A673 (cell line): ENCODE measurements around the gene DAPK2. TPM values are rescaled to one million over a fixed set of nuclear protein-coding genes. Genes with fewer than 3 reads are reported as not detected.

Experiments used
- BruUV-seq: library from RNA; stranded (reverse); fragments of 400-500 nt; replicated peaks from 2 replicates; lab custom pipeline; 2021; lab: Mats Ljungman, UMichigan
- CTCF ChIA-PET: fragments of 300-600 bp; sonication (Branson Sonifier 250); formaldehyde crosslinking; loops from one replicate; lab custom pipeline; 2022; ENCODE audit warnings: antibody characterized with exemption; lab: Charles Lee
- POLR2A ChIA-PET: fragments of 300-600 bp; sonication (Branson Sonifier 250); formaldehyde crosslinking; loops from one replicate; lab custom pipeline; 2022; ENCODE audit warnings: antibody characterized with exemption; ENCODE audit not compliant: low non-redundant PET; lab: Charles Lee
- DNase-seq: peaks from one replicate; pipeline ENCODE4 v3.0.0-alpha.2; 2015; ENCODE audit warnings: low spot score
- H3K27ac ChIP-seq: fragments of 200-600 bp; sonication (generic); 2 replicates; pipeline ENCODE4 v1.5.1; 2016; ENCODE audit warnings: mixed run types, low read depth, mild to moderate bottlenecking, mixed read lengths, antibody characterized with exemption, low read length; ENCODE audit not compliant: poor library complexity, severe bottlenecking
- H3K27me3 ChIP-seq: fragments of 200-600 bp; sonication (generic); replicated peaks from 2 replicates; pipeline ENCODE4 v1.6.1; 2017; ENCODE audit warnings: mixed run types, low read depth, mild to moderate bottlenecking, mixed read lengths, antibody characterized with exemption, low read length; ENCODE audit not compliant: insufficient read depth, poor library complexity
- H3K36me3 ChIP-seq: fragments of 200-600 bp; sonication (generic); 2 replicates; pipeline ENCODE4 v1.6.1; 2016; ENCODE audit warnings: mixed run types, mild to moderate bottlenecking, mixed read lengths, antibody characterized with exemption, low read length; ENCODE audit not compliant: insufficient read depth, poor library complexity, severe bottlenecking
- H3K4me1 ChIP-seq: fragments of 200-600 bp; sonication (generic); 2 replicates; pipeline ENCODE4 v1.6.1; 2017; ENCODE audit warnings: mixed run types, mild to moderate bottlenecking, mixed read lengths, antibody characterized with exemption, low read length; ENCODE audit not compliant: insufficient read depth, poor library complexity, severe bottlenecking
- H3K4me3 ChIP-seq: fragments of 200-600 bp; sonication (generic); 2 replicates; pipeline ENCODE4 v1.5.1; 2016; ENCODE audit warnings: low read depth, mixed run types, mild to moderate bottlenecking, mixed read lengths, low read length; ENCODE audit not compliant: poor library complexity, severe bottlenecking
- H3K9me3 ChIP-seq: fragments of 200-600 bp; sonication (generic); 2 replicates; pipeline ENCODE4 v1.6.1; 2016; ENCODE audit warnings: mixed run types, low read depth, mild to moderate bottlenecking, mixed read lengths, antibody characterized with exemption, low read length; ENCODE audit not compliant: poor library complexity, severe bottlenecking
- CTCF ChIP-seq: fragments of 300-800, 200-600 bp; sonication (generic); conservative IDR thresholded peaks from 2 replicates; pipeline ENCODE4 v1.5.1; 2017; ENCODE audit warnings: low read depth, mild to moderate bottlenecking, antibody characterized with exemption, low read length, moderate library complexity, mixed read lengths
- EZH2 ChIP-seq: fragments of 200-600 bp; sonication (generic); IDR thresholded peaks from 2 replicates; pipeline ENCODE4 v1.6.1; 2017; ENCODE audit warnings: borderline replicate concordance, low read depth, mild to moderate bottlenecking, mixed read lengths, antibody characterized with exemption, low read length; ENCODE audit not compliant: poor library complexity, severe bottlenecking
- intact Hi-C: fragments of 100-400 bp; cut with micrococcal nuclease; formaldehyde crosslinking; loops from one replicate; pipeline ENCODE4 v1.10.0; 2022; ENCODE audit not compliant: unreplicated experiment
- total RNA-seq: library from RNA; stranded (reverse); gene quantifications from 2 replicates; pipeline ENCODE4 v1.2.3, GENCODE V29; 2021

The DAPK2 gene
- total RNA-seq, 1 experiment from 2014 or later: 19.2 TPM

- intact Hi-C loops: no loop called here
- Histone ChIP-seq H3K4me3 (no peak overlapping the region), H3K27me3 (no peaks in the 10 kb centered on the region), H3K4me1 (peaks cover 27% of the 10 kb centered on the region), H3K27ac (no peak overlapping the region), H3K9me3 (no peaks in the 10 kb centered on the region), H3K36me3 (no peaks in the 10 kb centered on the region)
- ChIA-PET POLR2A (no interaction called here), CTCF (no interaction called here)
- BruUV-seq: no TSS peak
- TF ChIP-seq CTCF (no peak), EZH2 (no peak)
- no peak for DNase-seq
Observed at GRCh38 chr15:64009241-64009640, 37.0 kb downstream of the DAPK2 start.

GRCh38 chr15:64008177-64008576 lies 38.1 kb downstream of the DAPK2 start:
- H3K36me3 ChIP-seq: no peaks in the 10 kb centered on the region
- POLR2A ChIA-PET: no interaction called here
- peaks cover 19% of the 10 kb centered on the region for H3K4me1 ChIP-seq
- no peaks in the 10 kb centered on the region for H3K9me3 ChIP-seq
- no TSS peak for BruUV-seq
- TF ChIP-seq EZH2: no peak
- TF ChIP-seq CTCF: no peak
- CTCF ChIA-PET: no interaction called here
- H3K4me3 ChIP-seq: no peak overlapping the region
- H3K27ac ChIP-seq: no peak overlapping the region
- no peaks in the 10 kb centered on the region for H3K27me3 ChIP-seq
- intact Hi-C loops: no loop called here
- DNase-seq: no peak

GRCh38 chr15:64006642-64007041 lies 39.6 kb downstream of the DAPK2 start:
- intact Hi-C loops: no loop called here
- H3K27me3 ChIP-seq: no peaks in the 10 kb centered on the region
- H3K27ac ChIP-seq: no peak overlapping the region
- H3K4me3 ChIP-seq: no peak overlapping the region
- H3K4me1 ChIP-seq: peaks cover 8% of the 10 kb centered on the region
- CTCF ChIA-PET: no interaction called here
- no peak for DNase-seq
- no peaks in the 10 kb centered on the region for H3K9me3 ChIP-seq
- no TSS peak for BruUV-seq
- TF ChIP-seq EZH2 (no peak), CTCF (no peak)
- H3K36me3 ChIP-seq: no peaks in the 10 kb centered on the region
- POLR2A ChIA-PET: no interaction called here
